Esophagus squamous epithelium (tissue), 4 donors: Measurements from ENCODE around the gene RNF217.

Experiments
- CTCF ChIP-seq, 6 experiments: fragments of 450-650 bp in 4 of 6; fragments of 200-600 bp in 2 of 6; sonication (generic) in 2 of 6; IDR thresholded peaks; one replicate each; pipeline ENCODE4 v1.5.1; 2016 to 2019; ENCODE audit warnings: antibody characterized with exemption in 6 of 6, mild to moderate bottlenecking in 4 of 6, moderate library complexity in 4 of 6
- POLR2A ChIP-seq, 4 donors: fragments of 450-650 bp; IDR thresholded peaks; one replicate each; pipeline ENCODE4 v1.6.1; 2017; ENCODE audit warnings: antibody characterized with exemption in 4 of 4, mild to moderate bottlenecking in 4 of 4, moderate library complexity in 3 of 4

GRCh38 chr6:124994648-124995047 lies 32.4 kb downstream of the RNF217 start:
- no peak for TF ChIP-seq CTCF (IDR thresholded peaks at IDR 0.05)
- no peak for TF ChIP-seq POLR2A (IDR thresholded peaks at IDR 0.05)
